ENCODE measurements around the gene SND1.

SND1 gene

GRCh38 chr7:127736511-127736910 is 84.5 kb downstream of the SND1 start:
- no peak for DNase-seq

GRCh38 chr7:127738859-127739258 is 86.9 kb downstream of the SND1 start:
- no peak for DNase-seq

GRCh38 chr7:127741764-127742375 is 89.9 kb downstream of the SND1 start:
- DNase-seq: no peak

- no peak for DNase-seq
These were observed 93.5 kb downstream of the SND1 start for GRCh38 chr7:127745445-127745844.

GRCh38 chr7:127751062-127751461 is 99.1 kb downstream of the SND1 start:
- no peak for DNase-seq

GRCh38 chr7:127751490-127752448 is 99.8 kb downstream of the SND1 start:
- DNase-seq: no peak

GRCh38 chr7:127752829-127753228 is 100.8 kb downstream of the SND1 start:
- no peak for DNase-seq

- no peak for DNase-seq
These were observed 102.5 kb downstream of the SND1 start for GRCh38 chr7:127754457-127754856.

- no peak for DNase-seq
These were observed 103.5 kb downstream of the SND1 start for GRCh38 chr7:127755521-127755920.

- no peak for DNase-seq
These were observed 104.0 kb downstream of the SND1 start for GRCh38 chr7:127755965-127756364.

- no peak for DNase-seq
These were observed 106.1 kb downstream of the SND1 start for GRCh38 chr7:127758105-127758504.

- no peak for DNase-seq
These were observed 106.9 kb downstream of the SND1 start for GRCh38 chr7:127758845-127759244.

GRCh38 chr7:127759945-127760421 is 108.0 kb downstream of the SND1 start:
- DNase-seq: no peak

- DNase-seq: no peak
These were observed 108.5 kb downstream of the SND1 start for GRCh38 chr7:127760436-127761031.

- DNase-seq: no peak
These were observed 109.2 kb downstream of the SND1 start for GRCh38 chr7:127761196-127761595.

- DNase-seq: no peak
These were observed 112.7 kb downstream of the SND1 start for GRCh38 chr7:127764681-127765080.

GRCh38 chr7:127765150-127765549 is 113.2 kb downstream of the SND1 start:
- no peak for DNase-seq

GRCh38 chr7:127766831-127767459 is 115.0 kb downstream of the SND1 start:
- DNase-seq: no peak

GRCh38 chr7:127768241-127768640 is 116.2 kb downstream of the SND1 start:
- DNase-seq: no peak

GRCh38 chr7:127769137-127769536 is 117.1 kb downstream of the SND1 start:
- DNase-seq: no peak

- no peak for DNase-seq
These were observed 117.9 kb downstream of the SND1 start for GRCh38 chr7:127769696-127770400.

- DNase-seq: no peak
These were observed 118.9 kb downstream of the SND1 start for GRCh38 chr7:127770885-127771284.

- no peak for DNase-seq
These were observed 119.7 kb downstream of the SND1 start for GRCh38 chr7:127771707-127772106.
